ENCODE measurements around the gene DRAP1. TPM values are rescaled to one million over a fixed set of nuclear protein-coding genes. Genes with fewer than 3 reads are reported as not detected.

Gene DRAP1
- total and polyA plus RNA-seq, 9 of the 15 experiments (the other 6 are each of a cell fraction or from before 2014, with no cell fraction given): 9.6 to 200 (median 92.9) TPM

DNA sequence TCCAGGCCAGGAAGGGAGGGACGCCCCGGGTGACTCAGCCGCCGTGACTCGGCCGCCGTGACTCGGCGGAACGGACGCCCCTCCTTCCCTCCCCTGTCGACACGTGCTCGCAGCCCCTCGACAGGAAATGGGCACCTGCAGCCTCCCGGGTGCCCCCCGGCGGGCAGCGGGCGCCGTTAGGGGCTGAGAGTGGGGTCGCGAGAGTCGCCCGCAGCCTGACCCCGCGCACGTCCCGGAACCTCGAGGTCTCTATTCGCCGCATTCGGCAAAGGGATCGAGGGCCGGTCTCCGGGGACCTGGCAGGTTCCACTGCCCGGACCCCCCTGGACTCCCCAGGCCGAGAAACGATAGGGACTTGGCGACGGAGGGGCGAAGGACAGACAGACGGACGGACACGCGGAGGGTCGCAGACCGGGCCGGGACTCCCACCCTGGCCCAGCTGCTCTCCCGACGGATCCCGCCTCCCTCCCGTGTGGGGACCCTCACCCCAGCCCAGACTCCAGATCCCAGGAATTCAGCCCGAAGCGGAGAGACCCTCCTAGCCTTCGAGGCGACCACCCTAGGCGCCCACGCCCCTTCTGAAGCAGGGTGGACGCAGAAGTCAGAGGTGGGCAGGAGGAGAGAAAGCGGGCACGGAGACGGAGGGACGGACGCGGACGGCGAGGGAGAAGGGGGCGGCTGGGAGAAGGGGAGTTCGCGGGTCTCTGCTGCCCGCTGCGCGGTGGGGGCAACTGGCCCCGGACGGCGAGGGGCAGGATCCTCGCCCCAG lies 19.7 kb upstream of the DRAP1 start (continued):
- peak; percentile 66; the same call in 1 of the 2 replicates for TF ChIP-seq ZNF263 (CRISPR knock-in tag; IDR thresholded peaks at IDR 0.05; ENCODE audit: borderline replicate concordance)
- no peak for TF ChIP-seq DNMT1 (IDR thresholded peaks at IDR 0.05)
- TF ChIP-seq CHD4 (IDR thresholded peaks at IDR 0.05; ENCODE audit: insufficient read depth, insufficient replicate concordance, low read depth, low read length, poor library complexity, severe bottlenecking): no peak
- no peak for TF ChIP-seq DACH1 (IDR thresholded peaks at IDR 0.05; ENCODE audit: partially characterized antibody)
- no peak for TF ChIP-seq ZFP1 (CRISPR knock-in tag; IDR thresholded peaks at IDR 0.05)
- no peak for TF ChIP-seq ZNF780A (CRISPR knock-in tag; IDR thresholded peaks at IDR 0.05)
- TF ChIP-seq, protein P1, sequence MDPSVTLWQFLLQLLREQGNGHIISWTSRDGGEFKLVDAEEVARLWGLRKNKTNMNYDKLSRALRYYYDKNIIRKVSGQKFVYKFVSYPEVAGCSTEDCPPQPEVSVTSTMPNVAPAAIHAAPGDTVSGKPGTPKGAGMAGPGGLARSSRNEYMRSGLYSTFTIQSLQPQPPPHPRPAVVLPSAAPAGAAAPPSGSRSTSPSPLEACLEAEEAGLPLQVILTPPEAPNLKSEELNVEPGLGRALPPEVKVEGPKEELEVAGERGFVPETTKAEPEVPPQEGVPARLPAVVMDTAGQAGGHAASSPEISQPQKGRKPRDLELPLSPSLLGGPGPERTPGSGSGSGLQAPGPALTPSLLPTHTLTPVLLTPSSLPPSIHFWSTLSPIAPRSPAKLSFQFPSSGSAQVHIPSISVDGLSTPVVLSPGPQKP (CRISPR knock-in tag; IDR thresholded peaks at IDR 0.05): no peak
- TF ChIP-seq, protein P2, sequence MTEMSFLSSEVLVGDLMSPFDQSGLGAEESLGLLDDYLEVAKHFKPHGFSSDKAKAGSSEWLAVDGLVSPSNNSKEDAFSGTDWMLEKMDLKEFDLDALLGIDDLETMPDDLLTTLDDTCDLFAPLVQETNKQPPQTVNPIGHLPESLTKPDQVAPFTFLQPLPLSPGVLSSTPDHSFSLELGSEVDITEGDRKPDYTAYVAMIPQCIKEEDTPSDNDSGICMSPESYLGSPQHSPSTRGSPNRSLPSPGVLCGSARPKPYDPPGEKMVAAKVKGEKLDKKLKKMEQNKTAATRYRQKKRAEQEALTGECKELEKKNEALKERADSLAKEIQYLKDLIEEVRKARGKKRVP (CRISPR knock-in tag; IDR thresholded peaks at IDR 0.05): 0 out of 2 replicates have a peak, but pooled peaks have one; percentile 11
- TF ChIP-seq ZNF699 (CRISPR knock-in tag; IDR thresholded peaks at IDR 0.05; ENCODE audit: insufficient replicate concordance): no peak
- TF ChIP-seq NR1H2 (CRISPR knock-in tag; IDR thresholded peaks at IDR 0.05): 0 out of 2 replicates have a peak, but pooled peaks have one; percentile 72
- TF ChIP-seq MBD2 (IDR thresholded peaks at IDR 0.05; ENCODE audit: borderline replicate concordance, low read depth): 0 out of 2 replicates have a peak, but pooled peaks have one; percentile 15
- no peak for TF ChIP-seq FOXJ3 (CRISPR knock-in tag; IDR thresholded peaks at IDR 0.05)
- TF ChIP-seq CBX2 (IDR thresholded peaks at IDR 0.05; ENCODE audit: insufficient read depth, low read length, poor library complexity, severe bottlenecking): no peak
- peak; percentile 80 to 87 for TF ChIP-seq MAZ (CRISPR knock-in tag; conservative IDR thresholded peaks at IDR 0.05 in 1 of 2, IDR thresholded peaks at IDR 0.05 in 1 of 2)
- TF ChIP-seq, protein P3, sequence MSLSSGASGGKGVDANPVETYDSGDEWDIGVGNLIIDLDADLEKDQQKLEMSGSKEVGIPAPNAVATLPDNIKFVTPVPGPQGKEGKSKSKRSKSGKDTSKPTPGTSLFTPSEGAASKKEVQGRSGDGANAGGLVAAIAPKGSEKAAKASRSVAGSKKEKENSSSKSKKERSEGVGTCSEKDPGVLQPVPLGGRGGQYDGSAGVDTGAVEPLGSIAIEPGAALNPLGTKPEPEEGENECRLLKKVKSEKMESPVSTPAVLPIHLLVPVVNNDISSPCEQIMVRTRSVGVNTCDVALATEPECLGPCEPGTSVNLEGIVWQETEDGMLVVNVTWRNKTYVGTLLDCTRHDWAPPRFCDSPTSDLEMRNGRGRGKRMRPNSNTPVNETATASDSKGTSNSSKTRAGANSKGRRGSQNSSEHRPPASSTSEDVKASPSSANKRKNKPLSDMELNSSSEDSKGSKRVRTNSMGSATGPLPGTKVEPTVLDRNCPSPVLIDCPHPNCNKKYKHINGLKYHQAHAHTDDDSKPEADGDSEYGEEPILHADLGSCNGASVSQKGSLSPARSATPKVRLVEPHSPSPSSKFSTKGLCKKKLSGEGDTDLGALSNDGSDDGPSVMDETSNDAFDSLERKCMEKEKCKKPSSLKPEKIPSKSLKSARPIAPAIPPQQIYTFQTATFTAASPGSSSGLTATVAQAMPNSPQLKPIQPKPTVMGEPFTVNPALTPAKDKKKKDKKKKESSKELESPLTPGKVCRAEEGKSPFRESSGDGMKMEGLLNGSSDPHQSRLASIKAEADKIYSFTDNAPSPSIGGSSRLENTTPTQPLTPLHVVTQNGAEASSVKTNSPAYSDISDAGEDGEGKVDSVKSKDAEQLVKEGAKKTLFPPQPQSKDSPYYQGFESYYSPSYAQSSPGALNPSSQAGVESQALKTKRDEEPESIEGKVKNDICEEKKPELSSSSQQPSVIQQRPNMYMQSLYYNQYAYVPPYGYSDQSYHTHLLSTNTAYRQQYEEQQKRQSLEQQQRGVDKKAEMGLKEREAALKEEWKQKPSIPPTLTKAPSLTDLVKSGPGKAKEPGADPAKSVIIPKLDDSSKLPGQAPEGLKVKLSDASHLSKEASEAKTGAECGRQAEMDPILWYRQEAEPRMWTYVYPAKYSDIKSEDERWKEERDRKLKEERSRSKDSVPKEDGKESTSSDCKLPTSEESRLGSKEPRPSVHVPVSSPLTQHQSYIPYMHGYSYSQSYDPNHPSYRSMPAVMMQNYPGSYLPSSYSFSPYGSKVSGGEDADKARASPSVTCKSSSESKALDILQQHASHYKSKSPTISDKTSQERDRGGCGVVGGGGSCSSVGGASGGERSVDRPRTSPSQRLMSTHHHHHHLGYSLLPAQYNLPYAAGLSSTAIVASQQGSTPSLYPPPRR (CRISPR knock-in tag; IDR thresholded peaks at IDR 0.05; ENCODE audit: borderline replicate concordance): peak; percentile 70; the same call in 1 of the 2 replicates
- TF ChIP-seq ZNF707 (CRISPR knock-in tag; conservative IDR thresholded peaks at IDR 0.05): no peak
- no peak for TF ChIP-seq ASH1L (IDR thresholded peaks at IDR 0.05; ENCODE audit: borderline replicate concordance, low read depth, partially characterized antibody)
- TF ChIP-seq RBM17 (IDR thresholded peaks at IDR 0.05; ENCODE audit: borderline replicate concordance, low read depth, low read length): no peak
- no peak for TF ChIP-seq NR2C2 (CRISPR knock-in tag; IDR thresholded peaks at IDR 0.05)
- TF ChIP-seq NR2C2 (tag; IDR thresholded peaks at IDR 0.05): peak; percentile 68; the same call in 1 of the 2 replicates
